ENCODE results near the gene TIMELESS. TPM values are rescaled to one million over a fixed set of nuclear protein-coding genes. Genes with fewer than 3 reads are reported as not detected.
"Not testable (repeated sequence)": the region's sequence is repeated elsewhere in the genome, so short reads cannot be mapped to it uniquely, and the experiment has no call there.

Gene TIMELESS
- polyA plus RNA-seq, 1 donor (not counting 4 experiments of a cell fraction or from before 2014, with no cell fraction given), result 3.5 TPM

GRCh38 chr12:56401125-56401524 is 48.1 kb downstream of the TIMELESS start:
- H3K4me1 ChIP-seq (ENCODE audit: control insufficient read depth, extremely low read depth, insufficient read depth, low read length); H2AFZ ChIP-seq (ENCODE audit: control insufficient read depth, low read length); H3K4me2 ChIP-seq (ENCODE audit: control insufficient read depth, extremely low read depth, insufficient read depth, low read depth, low read length); H3K79me2 ChIP-seq (ENCODE audit: control insufficient read depth, insufficient read depth, low read length); dilution Hi-C loops (cut with MboI; ENCODE audit: extremely low pct_ligation_motif_present, low sequenced_read_pairs); H3K9me1 ChIP-seq (ENCODE audit: control insufficient read depth, extremely low read depth, insufficient read depth, low read length); H3K36me3 ChIP-seq (ENCODE audit: control insufficient read depth in 2 of 2, extremely low read depth in 1 of 2, insufficient read depth in 2 of 2, low read length in 2 of 2); H3K9me3 ChIP-seq (ENCODE audit: control insufficient read depth, low read depth, low read length); H3K27me3 ChIP-seq (ENCODE audit: control insufficient read depth, extremely low read depth, insufficient read depth, low read length); H3K27ac ChIP-seq (ENCODE audit: control insufficient read depth, insufficient read depth, low read length); H4K20me1 ChIP-seq (ENCODE audit: control insufficient read depth, extremely low read depth, insufficient read depth, low read length); H3K9ac ChIP-seq (ENCODE audit: control insufficient read depth, extremely low read depth, insufficient read depth, low read length); FAIRE-seq; H3K4me3 ChIP-seq (ENCODE audit: control insufficient read depth in 2 of 3, extremely low read depth in 1 of 3, insufficient read depth in 2 of 3, low read depth in 1 of 3, low read length in 3 of 3); DNase-seq (ENCODE audit: low read depth, low spot score): not testable (repeated sequence)

- FAIRE-seq; H3K36me3 ChIP-seq (ENCODE audit: control insufficient read depth in 2 of 2, extremely low read depth in 1 of 2, insufficient read depth in 2 of 2, low read length in 2 of 2); dilution Hi-C loops (cut with MboI; ENCODE audit: extremely low pct_ligation_motif_present, low sequenced_read_pairs): not testable (repeated sequence)
Measured at GRCh38 chr12:56399466-56399865, 49.8 kb downstream of the TIMELESS start.

GRCh38 chr12:56398324-56398723 is 50.9 kb downstream of the TIMELESS start:
- no peaks in the 10 kb centered on the region for H3K9me3 ChIP-seq (ENCODE audit: control insufficient read depth, low read depth, low read length)
- FAIRE-seq (no peak), DNase-seq (ENCODE audit: low read depth, low spot score) (no peak)
- no peak overlapping the region for H3K4me3 ChIP-seq (ENCODE audit: control insufficient read depth in 2 of 3, extremely low read depth in 1 of 3, insufficient read depth in 2 of 3, low read depth in 1 of 3, low read length in 3 of 3)
- H3K36me3 ChIP-seq (ENCODE audit: control insufficient read depth in 2 of 2, extremely low read depth in 1 of 2, insufficient read depth in 2 of 2, low read length in 2 of 2), result no peaks in the 10 kb centered on the region
- no peak overlapping the region for H3K4me2 ChIP-seq (ENCODE audit: control insufficient read depth, extremely low read depth, insufficient read depth, low read depth, low read length)
- H4K20me1 ChIP-seq (ENCODE audit: control insufficient read depth, extremely low read depth, insufficient read depth, low read length), result no peaks in the 10 kb centered on the region
- no peaks in the 10 kb centered on the region for H3K4me1 ChIP-seq (ENCODE audit: control insufficient read depth, extremely low read depth, insufficient read depth, low read length)
- H3K9ac ChIP-seq (ENCODE audit: control insufficient read depth, extremely low read depth, insufficient read depth, low read length), result no peak overlapping the region
- no peak overlapping the region for H2AFZ ChIP-seq (ENCODE audit: control insufficient read depth, low read length)
- no peaks in the 10 kb centered on the region for H3K79me2 ChIP-seq (ENCODE audit: control insufficient read depth, insufficient read depth, low read length)
- no peak for TF ChIP-seq CTCF (optimal IDR thresholded peaks at IDR 0.05 in 1 of 3, IDR thresholded peaks at IDR 0.05 in 1 of 3, conservative IDR thresholded peaks at IDR 0.05 in 1 of 3; ENCODE audit: extremely low read depth in 1 of 3, insufficient read depth in 2 of 3, low read length in 3 of 3)
- no peak for TF ChIP-seq EZH2 (IDR thresholded peaks at IDR 0.05; ENCODE audit: low read length)
- no peaks in the 10 kb centered on the region for H3K27me3 ChIP-seq (ENCODE audit: control insufficient read depth, extremely low read depth, insufficient read depth, low read length)
- H3K27ac ChIP-seq (ENCODE audit: control insufficient read depth, insufficient read depth, low read length), result no peak overlapping the region
- dilution Hi-C loops (cut with MboI; ENCODE audit: extremely low pct_ligation_motif_present, low sequenced_read_pairs), result no loop called here
- H3K9me1 ChIP-seq (ENCODE audit: control insufficient read depth, extremely low read depth, insufficient read depth, low read length), result no peaks in the 10 kb centered on the region

More at GRCh38 chr12:56399466-56399865, 49.8 kb downstream of the TIMELESS start:
- not testable (repeated sequence) for H3K4me2 ChIP-seq (ENCODE audit: control insufficient read depth, extremely low read depth, insufficient read depth, low read depth, low read length); H3K9ac ChIP-seq (ENCODE audit: control insufficient read depth, extremely low read depth, insufficient read depth, low read length); H3K4me1 ChIP-seq (ENCODE audit: control insufficient read depth, extremely low read depth, insufficient read depth, low read length); H3K9me3 ChIP-seq (ENCODE audit: control insufficient read depth, low read depth, low read length); H3K79me2 ChIP-seq (ENCODE audit: control insufficient read depth, insufficient read depth, low read length); H3K9me1 ChIP-seq (ENCODE audit: control insufficient read depth, extremely low read depth, insufficient read depth, low read length); H4K20me1 ChIP-seq (ENCODE audit: control insufficient read depth, extremely low read depth, insufficient read depth, low read length); H3K27ac ChIP-seq (ENCODE audit: control insufficient read depth, insufficient read depth, low read length); DNase-seq (ENCODE audit: low read depth, low spot score); H3K27me3 ChIP-seq (ENCODE audit: control insufficient read depth, extremely low read depth, insufficient read depth, low read length); H3K4me3 ChIP-seq (ENCODE audit: control insufficient read depth in 2 of 3, extremely low read depth in 1 of 3, insufficient read depth in 2 of 3, low read depth in 1 of 3, low read length in 3 of 3); H2AFZ ChIP-seq (ENCODE audit: control insufficient read depth, low read length)
